HFF-Myc (cell line): Measurements from ENCODE around the gene CPXM1.

ENCODE experiments used
- DNase-seq: peaks from one replicate; pipeline ENCODE4 v3.0.0-alpha.2; 2011; ENCODE audit warnings: low read depth; ENCODE audit errors: extremely low read depth
- H3K4me3 ChIP-seq: replicated peaks from 2 replicates; pipeline ENCODE4 v1.5.1; 2011; ENCODE audit warnings: low read depth, mild to moderate bottlenecking, control low read depth, low read length
- CTCF ChIP-seq: IDR thresholded peaks from 2 replicates; pipeline ENCODE4 v1.5.1; 2012; ENCODE audit warnings: mild to moderate bottlenecking, low read depth, low read length, control low read depth; ENCODE audit errors: missing control alignments

CPXM1 gene

GRCh38 chr20:2800521-2801285 lies at the start of gene CPXM1:
TSS of gene CPXM1 (minus strand) at chr20:2800627. CDS start at chr20:2800572, 55 bp downstream.
- DNase-seq, result no peak
- H3K4me3 ChIP-seq, result peak within 1 kb of the TSS; percentile 45
- no peak for TF ChIP-seq CTCF

GRCh38 chr20:2849529-2849928 lies 49.1 kb upstream of the CPXM1 start:
- DNase-seq, result no peak
- no peak overlapping the region for H3K4me3 ChIP-seq
- no peak for TF ChIP-seq CTCF

- DNase-seq, result no peak
- no peak for TF ChIP-seq CTCF
- H3K4me3 ChIP-seq, result no peak overlapping the region
Observed at GRCh38 chr20:2847802-2848201, 47.4 kb upstream of the CPXM1 start.

- no peak for DNase-seq
- no peak for TF ChIP-seq CTCF
- H3K4me3 ChIP-seq, result no peak overlapping the region
Observed at GRCh38 chr20:2846698-2847097, 46.3 kb upstream of the CPXM1 start.

- DNase-seq, result no peak
- H3K4me3 ChIP-seq, result no peak overlapping the region
- TF ChIP-seq CTCF, result no peak
Observed at GRCh38 chr20:2845607-2846006, 45.2 kb upstream of the CPXM1 start.

GRCh38 chr20:2840967-2841531 lies 40.6 kb upstream of the CPXM1 start:
- peak overlapping the region; percentile 73 for H3K4me3 ChIP-seq
- TF ChIP-seq CTCF, result no peak
- no peak for DNase-seq
